Uterus (tissue), 2 donors: ENCODE measurements around the gene ANKRD44.

ENCODE experiments used
- POLR2A ChIP-seq, 2 donors: fragments of 450-650 bp; IDR thresholded peaks; one replicate each; pipeline ENCODE4 v1.6.1; 2016; ENCODE audit warnings: antibody characterized with exemption in 2 of 2, mild to moderate bottlenecking in 1 of 2, moderate library complexity in 1 of 2
- TF ChIP-seq, protein P1 (sequence below), 4 experiments: fragments of 200-600 bp in 2 of 4; fragments of 450-650 bp in 2 of 4; sonication (generic) in 2 of 4; IDR thresholded peaks; one replicate each; pipeline ENCODE4 v1.5.1; 2016 to 2019; ENCODE audit warnings: antibody characterized with exemption in 4 of 4, mild to moderate bottlenecking in 2 of 4, moderate library complexity in 1 of 4

- TF ChIP-seq, protein P1, sequence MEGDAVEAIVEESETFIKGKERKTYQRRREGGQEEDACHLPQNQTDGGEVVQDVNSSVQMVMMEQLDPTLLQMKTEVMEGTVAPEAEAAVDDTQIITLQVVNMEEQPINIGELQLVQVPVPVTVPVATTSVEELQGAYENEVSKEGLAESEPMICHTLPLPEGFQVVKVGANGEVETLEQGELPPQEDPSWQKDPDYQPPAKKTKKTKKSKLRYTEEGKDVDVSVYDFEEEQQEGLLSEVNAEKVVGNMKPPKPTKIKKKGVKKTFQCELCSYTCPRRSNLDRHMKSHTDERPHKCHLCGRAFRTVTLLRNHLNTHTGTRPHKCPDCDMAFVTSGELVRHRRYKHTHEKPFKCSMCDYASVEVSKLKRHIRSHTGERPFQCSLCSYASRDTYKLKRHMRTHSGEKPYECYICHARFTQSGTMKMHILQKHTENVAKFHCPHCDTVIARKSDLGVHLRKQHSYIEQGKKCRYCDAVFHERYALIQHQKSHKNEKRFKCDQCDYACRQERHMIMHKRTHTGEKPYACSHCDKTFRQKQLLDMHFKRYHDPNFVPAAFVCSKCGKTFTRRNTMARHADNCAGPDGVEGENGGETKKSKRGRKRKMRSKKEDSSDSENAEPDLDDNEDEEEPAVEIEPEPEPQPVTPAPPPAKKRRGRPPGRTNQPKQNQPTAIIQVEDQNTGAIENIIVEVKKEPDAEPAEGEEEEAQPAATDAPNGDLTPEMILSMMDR (IDR thresholded peaks at IDR 0.05), result no peak
- no peak for TF ChIP-seq POLR2A (IDR thresholded peaks at IDR 0.05)
Observed at GRCh38 chr2:197075281-197075680, 235.3 kb downstream of the ANKRD44 start.
